OCI-LY1 (cell line): ENCODE measurements around the gene ZC3H13.
"Not testable (repeated sequence)": the region's sequence is repeated elsewhere in the genome, so short reads cannot be mapped to it uniquely, and the experiment has no call there.

Experiments used
- H2AFZ ChIP-seq: fragments of 200-600 bp; sonication (generic), shearing (Covaris generic); 2 replicates; pipeline ENCODE4 v1.6.0; 2014; ENCODE audit warnings: antibody characterized with exemption, mild to moderate bottlenecking, low read length
- H3F3A ChIP-seq: fragments of 200-600 bp; sonication (generic), shearing (Covaris generic); 2 replicates; pipeline ENCODE4 v1.6.0; 2014; ENCODE audit warnings: mild to moderate bottlenecking, antibody characterized with exemption, low read length, moderate library complexity; ENCODE audit not compliant: insufficient read depth
- H3K27ac ChIP-seq: fragments of 200-600 bp; sonication (generic); 2 replicates; pipeline ENCODE4 v1.5.1; 2014; ENCODE audit warnings: low read length, mixed run types, mild to moderate bottlenecking, low read depth; ENCODE audit not compliant: poor library complexity, severe bottlenecking
- H3K27me3 ChIP-seq: fragments of 200-600 bp; sonication (generic); 2 replicates; pipeline ENCODE4 v1.6.0; 2014; ENCODE audit warnings: antibody characterized with exemption, mild to moderate bottlenecking, low read length, moderate library complexity; ENCODE audit not compliant: insufficient read depth
- H3K36me3 ChIP-seq: fragments of 200-600 bp; sonication (generic); 2 replicates; pipeline ENCODE4 v1.6.1; 2014; ENCODE audit warnings: mild to moderate bottlenecking, antibody characterized with exemption, low read length, moderate library complexity, mixed read lengths; ENCODE audit not compliant: insufficient read depth
- H3K4me1 ChIP-seq: fragments of 200-600 bp; sonication (generic); 2 replicates; pipeline ENCODE4 v1.5.1; 2014; ENCODE audit warnings: mild to moderate bottlenecking, low read length, moderate library complexity; ENCODE audit not compliant: insufficient read depth, severe bottlenecking
- H3K4me2 ChIP-seq: fragments of 200-600 bp; sonication (generic), shearing (Covaris generic); 2 replicates; pipeline ENCODE4 v1.6.1; 2014; ENCODE audit warnings: low read length
- H3K4me3 ChIP-seq: fragments of 200-600 bp; sonication (generic); 2 replicates; pipeline ENCODE4 v1.5.1; 2014; ENCODE audit warnings: low read length, low read depth, mild to moderate bottlenecking, mixed read lengths; ENCODE audit not compliant: poor library complexity, severe bottlenecking
- H3K79me2 ChIP-seq: fragments of 200-600 bp; shearing (Covaris generic); 2 replicates; pipeline ENCODE4 v1.6.1; 2016; ENCODE audit warnings: mixed run types, low read length, mixed read lengths; ENCODE audit not compliant: insufficient read depth
- H3K9ac ChIP-seq: fragments of 200-600 bp; sonication (generic), shearing (Covaris generic); 2 replicates; pipeline ENCODE4 v1.6.1; 2014; ENCODE audit warnings: mild to moderate bottlenecking, low read length, mixed read lengths
- H3K9me2 ChIP-seq: fragments of 200-600 bp; sonication (generic), shearing (Covaris generic); 2 replicates; pipeline ENCODE4 v1.6.1; 2014; ENCODE audit warnings: low read depth, mild to moderate bottlenecking, low read length, mixed read lengths
- H3K9me3 ChIP-seq: fragments of 200-600 bp; shearing (Covaris generic); 2 replicates; pipeline ENCODE4 v1.6.1; 2014; ENCODE audit warnings: low read length, mixed read lengths
- H4K20me1 ChIP-seq: fragments of 200-600 bp; sonication (generic), shearing (Covaris generic); 2 replicates; pipeline ENCODE4 v1.6.0; 2016; ENCODE audit warnings: mild to moderate bottlenecking, low read length; ENCODE audit not compliant: insufficient read depth
- CTCF ChIP-seq: fragments of 200-600 bp; sonication (generic), shearing (Covaris generic); IDR thresholded peaks from 2 replicates; pipeline ENCODE4 v1.5.1; 2017; ENCODE audit warnings: mild to moderate bottlenecking, antibody characterized with exemption, low read length, moderate library complexity, mixed read lengths
- EZH2 ChIP-seq: fragments of 200-600 bp; sonication (generic), shearing (Covaris generic); IDR thresholded peaks from 2 replicates; pipeline ENCODE4 v1.8.0; 2017; ENCODE audit warnings: borderline replicate concordance, mixed run types, mild to moderate bottlenecking, antibody characterized with exemption, low read length, moderate library complexity, mixed read lengths

Gene ZC3H13

GRCh38 chr13:45995245-45995644 lies 57.3 kb downstream of the ZC3H13 start:
- Histone ChIP-seq H4K20me1 (no peaks in the 10 kb centered on the region), H3K36me3 (peaks cover 33% of the 10 kb centered on the region), H3K9me3 (no peaks in the 10 kb centered on the region), H3K4me3 (no peak overlapping the region), H3K4me2 (no peak overlapping the region), H3K79me2 (no peaks in the 10 kb centered on the region), H2AFZ (no peak overlapping the region), H3K9me2 (no peaks in the 10 kb centered on the region), H3K4me1 (no peaks in the 10 kb centered on the region), H3K27ac (no peak overlapping the region), H3K27me3 (no peaks in the 10 kb centered on the region), H3F3A (no peaks in the 10 kb centered on the region), H3K9ac (no peak overlapping the region)
- TF ChIP-seq EZH2 (no peak), CTCF (no peak)

- no peak overlapping the region for H3K4me2 ChIP-seq
- no peaks in the 10 kb centered on the region for H4K20me1 ChIP-seq
- H3K36me3 ChIP-seq: peaks cover 28% of the 10 kb centered on the region
- H3F3A ChIP-seq: no peaks in the 10 kb centered on the region
- no peak overlapping the region for H3K4me3 ChIP-seq
- H3K4me1 ChIP-seq: no peaks in the 10 kb centered on the region
- H3K27me3 ChIP-seq: no peaks in the 10 kb centered on the region
- H3K79me2 ChIP-seq: no peaks in the 10 kb centered on the region
- no peaks in the 10 kb centered on the region for H3K9me2 ChIP-seq
- no peak overlapping the region for H3K9ac ChIP-seq
- H3K9me3 ChIP-seq: no peaks in the 10 kb centered on the region
- no peak overlapping the region for H3K27ac ChIP-seq
- no peak overlapping the region for H2AFZ ChIP-seq
- TF ChIP-seq EZH2 (no peak), CTCF (no peak)
Measured at GRCh38 chr13:45994752-45995151, 57.8 kb downstream of the ZC3H13 start.

- H3K4me2 ChIP-seq: no peak overlapping the region
- no peaks in the 10 kb centered on the region for H3F3A ChIP-seq
- H3K36me3 ChIP-seq: peaks cover 42% of the 10 kb centered on the region
- H3K4me3 ChIP-seq: no peak overlapping the region
- TF ChIP-seq EZH2 (no peak), CTCF (no peak)
- no peak overlapping the region for H2AFZ ChIP-seq
- no peaks in the 10 kb centered on the region for H4K20me1 ChIP-seq
- H3K27me3 ChIP-seq: no peaks in the 10 kb centered on the region
- no peaks in the 10 kb centered on the region for H3K9me2 ChIP-seq
- no peak overlapping the region for H3K27ac ChIP-seq
- H3K9ac ChIP-seq: no peak overlapping the region
- H3K4me1 ChIP-seq: no peaks in the 10 kb centered on the region
- H3K9me3 ChIP-seq: no peaks in the 10 kb centered on the region
- no peaks in the 10 kb centered on the region for H3K79me2 ChIP-seq
Measured at GRCh38 chr13:45989607-45990006, 62.9 kb downstream of the ZC3H13 start.

- not testable (repeated sequence) for H3F3A ChIP-seq, H4K20me1 ChIP-seq, H2AFZ ChIP-seq, H3K9me2 ChIP-seq, H3K9me3 ChIP-seq, H3K79me2 ChIP-seq, H3K9ac ChIP-seq, H3K27ac ChIP-seq, H3K4me3 ChIP-seq, H3K4me1 ChIP-seq, H3K4me2 ChIP-seq, H3K27me3 ChIP-seq
- peaks cover 60% of the 10 kb centered on the region for H3K36me3 ChIP-seq
Measured at GRCh38 chr13:45981127-45981526, 71.4 kb downstream of the ZC3H13 start.
